Panc1 (cell line): ENCODE measurements around the gene PIGM. TPM values are rescaled to one million over a fixed set of nuclear protein-coding genes. Genes with fewer than 3 reads are reported as not detected.

Experiments used
- ATAC-seq: fragments of 200-7000 bp; cut with Tn5 transposase; 2 replicates; pipeline ENCODE4 v1.9.1; 2020; ENCODE audit warnings: mild to moderate bottlenecking, moderate library complexity
- BruUV-seq: library from RNA; stranded (reverse); fragments of 400-500 nt; replicated peaks from 2 replicates; lab custom pipeline; 2021; lab: Mats Ljungman, UMichigan
- CTCF ChIA-PET: fragments of 300-600 bp; sonication (Branson Sonifier 250); formaldehyde crosslinking; loops from one replicate; lab custom pipeline; 2022; ENCODE audit warnings: antibody characterized with exemption; lab: Charles Lee
- POLR2A ChIA-PET: fragments of 300-600 bp; sonication (Branson Sonifier 250); formaldehyde crosslinking; loops from one replicate; lab custom pipeline; 2022; ENCODE audit warnings: antibody characterized with exemption; lab: Charles Lee
- DNase-seq: peaks from one replicate; pipeline ENCODE4 v3.0.0-alpha.2; 2010; ENCODE audit warnings: low read depth, low spot score
- H3K27ac ChIP-seq: 2 replicates; pipeline ENCODE4 v1.5.1; 2011; ENCODE audit warnings: mild to moderate bottlenecking, low read length, inconsistent platforms
- H3K27me3 ChIP-seq: fragments of 200-500 bp; sonication (Bioruptor generic); 2 replicates; pipeline ENCODE4 v1.6.0; 2014; ENCODE audit warnings: low read length, inconsistent platforms; ENCODE audit not compliant: control insufficient read depth, insufficient read depth
- H3K36me3 ChIP-seq: fragments of 200-500 bp; sonication (Bioruptor generic); 2 replicates; pipeline ENCODE4 v1.5.1; 2014; ENCODE audit warnings: inconsistent platforms, mild to moderate bottlenecking, low read length, moderate library complexity; ENCODE audit not compliant: control insufficient read depth, insufficient read depth
- H3K4me1 ChIP-seq: 2 replicates; pipeline ENCODE4 v1.5.1; 2011; ENCODE audit warnings: inconsistent platforms, mild to moderate bottlenecking, low read length, moderate library complexity; ENCODE audit not compliant: control insufficient read depth, insufficient read depth
- H3K4me3 ChIP-seq, 2 experiments: 2 replicates each; pipeline ENCODE4 v1.5.1; 2011 to 2012; ENCODE audit warnings: low read depth in 2 of 2, low read length in 2 of 2, mild to moderate bottlenecking in 2 of 2, inconsistent platforms in 1 of 2, moderate library complexity in 1 of 2
- H3K9me3 ChIP-seq: fragments of 200-500 bp; sonication (Bioruptor generic); 2 replicates; pipeline ENCODE4 v1.5.1; 2014; ENCODE audit warnings: low read depth, mild to moderate bottlenecking, inconsistent platforms, low read length, moderate library complexity; ENCODE audit not compliant: control insufficient read depth, insufficient read depth
- POLR2AphosphoS5 ChIP-seq: IDR thresholded peaks from 2 replicates; pipeline ENCODE4 v1.6.1; 2012; ENCODE audit warnings: mild to moderate bottlenecking, low read depth, low read length, moderate library complexity
- REST ChIP-seq, 2 experiments: IDR thresholded peaks; 2 replicates each; pipeline ENCODE4 v1.6.1; 2011 to 2012; ENCODE audit warnings: low read depth in 2 of 2, control low read depth in 1 of 2, low read length in 1 of 2, mild to moderate bottlenecking in 1 of 2, moderate library complexity in 1 of 2; ENCODE audit not compliant: insufficient read depth in 1 of 2
- SIN3A ChIP-seq: IDR thresholded peaks from 2 replicates; pipeline ENCODE4 v1.6.1; 2012; ENCODE audit warnings: low read depth, mild to moderate bottlenecking, low read length, moderate library complexity, borderline replicate concordance; ENCODE audit not compliant: insufficient read depth
- TCF7L2 ChIP-seq: IDR thresholded peaks from 2 replicates; pipeline ENCODE4 v1.6.1; 2011; ENCODE audit warnings: mild to moderate bottlenecking, low read depth, low read length, inconsistent platforms
- in situ Hi-C: cut with HindIII; loops from 2 replicates; pipeline ENCODE4 v1.10.0; 2016; ENCODE audit warnings: low sequenced_read_pairs, low pct_unique_long_range_greater_than_20kb
- intact Hi-C: fragments of 100-400 bp; cut with micrococcal nuclease; formaldehyde crosslinking; loops from one replicate; pipeline ENCODE4 v1.10.0; 2022; ENCODE audit not compliant: unreplicated experiment
- total RNA-seq: library from RNA; stranded (reverse); gene quantifications from one replicate; pipeline ENCODE4 v1.2.1, GENCODE V29; 2021; ENCODE audit not compliant: unreplicated experiment
- TF ChIP-seq, protein P1 (sequence below): fragments of 450-650 bp; IDR thresholded peaks from 2 replicates; pipeline ENCODE4 v1.5.1; 2017; ENCODE audit warnings: mild to moderate bottlenecking

The PIGM gene
- total RNA-seq, 1 experiment from 2014 or later: 4.4 TPM

DNA sequence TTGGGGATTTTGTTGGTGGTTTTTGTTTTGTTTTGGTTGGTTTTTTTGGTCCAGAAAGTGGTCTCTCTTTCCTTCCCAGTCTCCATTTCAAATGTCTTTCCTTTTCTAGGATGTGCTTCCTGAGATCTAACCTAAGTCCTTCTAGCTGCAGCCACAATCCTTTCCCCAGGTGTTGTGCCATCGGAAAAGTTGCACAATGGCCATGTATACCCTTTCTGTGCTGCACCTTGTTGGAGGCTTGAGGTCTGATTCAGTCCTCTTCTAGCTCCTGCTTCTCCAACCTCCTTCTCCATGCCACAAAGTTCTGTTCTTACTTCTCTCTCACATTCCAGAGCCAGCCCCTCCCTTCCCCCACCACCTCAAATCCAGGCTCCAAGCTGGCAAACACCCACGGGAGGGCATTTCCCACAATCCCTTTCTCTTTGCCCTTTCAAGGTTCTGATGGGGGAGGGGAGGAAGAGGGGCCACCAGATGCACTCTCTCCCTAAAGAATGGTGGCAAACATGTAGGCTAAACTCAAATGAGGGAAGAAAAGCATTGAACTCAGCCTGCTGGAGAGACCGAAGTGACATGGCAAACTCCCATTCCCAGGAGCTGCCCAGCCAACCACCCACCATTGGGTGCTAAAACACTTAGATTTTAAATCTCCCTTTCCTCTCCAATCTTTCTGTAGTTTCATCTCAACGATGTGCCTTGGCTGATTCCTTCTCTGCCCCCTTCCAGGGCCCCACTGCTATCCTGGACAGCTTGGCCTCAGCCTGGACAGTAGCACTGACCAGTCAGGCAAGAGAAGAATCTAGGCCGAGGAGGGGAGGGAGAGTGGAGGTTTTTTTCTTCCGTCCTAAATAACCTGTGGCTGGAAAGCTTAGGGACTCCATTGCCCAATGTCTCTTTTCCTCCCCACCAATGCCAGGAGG is 35.3 kb upstream of the PIGM start:
- Histone ChIP-seq H3K27me3 (peaks cover 15% of the 10 kb centered on the region), H3K9me3 (no peaks in the 10 kb centered on the region), H3K4me3 (no peak overlapping the region), H3K27ac (no peak overlapping the region), H3K4me1 (no peaks in the 10 kb centered on the region), H3K36me3 (no peaks in the 10 kb centered on the region)
- intact Hi-C loops (no loop called here), in situ Hi-C loops (no loop called here)
- ATAC-seq: no peak
- no peak for TF ChIP-seq POLR2AphosphoS5
- CTCF ChIA-PET: interaction anchor here (0.7 kb wide), 1 partner anchor 86 kb away, joined by 3 read pairs; no protein-coding TSS in a partner anchor
- no TSS peak for BruUV-seq
- POLR2A ChIA-PET: interaction anchor here (0.5 kb wide), 1 partner anchor 274 kb away, joined by 3 read pairs; no protein-coding TSS in a partner anchor
- DNase-seq: no peak

- DNase-seq: no peak
- Histone ChIP-seq H3K9me3 (no peaks in the 10 kb centered on the region), H3K36me3 (no peaks in the 10 kb centered on the region), H3K27me3 (peaks cover 6% of the 10 kb centered on the region), H3K4me3 (no peak overlapping the region), H3K27ac (no peak overlapping the region), H3K4me1 (peaks cover 3% of the 10 kb centered on the region; the same call in 1 of the 2 replicates)
- POLR2A ChIA-PET: no interaction called here
- intact Hi-C loops (no loop called here), in situ Hi-C loops (no loop called here)
- TF ChIP-seq, protein P1, sequence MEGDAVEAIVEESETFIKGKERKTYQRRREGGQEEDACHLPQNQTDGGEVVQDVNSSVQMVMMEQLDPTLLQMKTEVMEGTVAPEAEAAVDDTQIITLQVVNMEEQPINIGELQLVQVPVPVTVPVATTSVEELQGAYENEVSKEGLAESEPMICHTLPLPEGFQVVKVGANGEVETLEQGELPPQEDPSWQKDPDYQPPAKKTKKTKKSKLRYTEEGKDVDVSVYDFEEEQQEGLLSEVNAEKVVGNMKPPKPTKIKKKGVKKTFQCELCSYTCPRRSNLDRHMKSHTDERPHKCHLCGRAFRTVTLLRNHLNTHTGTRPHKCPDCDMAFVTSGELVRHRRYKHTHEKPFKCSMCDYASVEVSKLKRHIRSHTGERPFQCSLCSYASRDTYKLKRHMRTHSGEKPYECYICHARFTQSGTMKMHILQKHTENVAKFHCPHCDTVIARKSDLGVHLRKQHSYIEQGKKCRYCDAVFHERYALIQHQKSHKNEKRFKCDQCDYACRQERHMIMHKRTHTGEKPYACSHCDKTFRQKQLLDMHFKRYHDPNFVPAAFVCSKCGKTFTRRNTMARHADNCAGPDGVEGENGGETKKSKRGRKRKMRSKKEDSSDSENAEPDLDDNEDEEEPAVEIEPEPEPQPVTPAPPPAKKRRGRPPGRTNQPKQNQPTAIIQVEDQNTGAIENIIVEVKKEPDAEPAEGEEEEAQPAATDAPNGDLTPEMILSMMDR: no peak
- TF ChIP-seq TCF7L2 (no peak), REST (IDR thresholded peaks at IDR 0.05; ENCODE audit: insufficient read depth in 1 of 2, low read depth in 2 of 2, low read length in 1 of 2) (no peak), POLR2AphosphoS5 (no peak), SIN3A (no peak)
- CTCF ChIA-PET: interaction anchor here (0.5 kb wide), 1 partner anchor 44 kb away, joined by 9 read pairs; no protein-coding TSS in a partner anchor
- BruUV-seq: no TSS peak
- no peak for ATAC-seq
These were observed 33.0 kb upstream of the PIGM start for GRCh38 chr1:160064746-160065145.

- no peak for ATAC-seq
- Histone ChIP-seq H3K27me3 (peaks cover 5% of the 10 kb centered on the region), H3K36me3 (no peaks in the 10 kb centered on the region), H3K4me1 (peaks cover 3% of the 10 kb centered on the region; the same call in 1 of the 2 replicates), H3K27ac (no peak overlapping the region), H3K9me3 (no peaks in the 10 kb centered on the region), H3K4me3 (no peak overlapping the region)
- TF ChIP-seq, protein P1: no peak
- TF ChIP-seq REST (IDR thresholded peaks at IDR 0.05; ENCODE audit: insufficient read depth in 1 of 2, low read depth in 2 of 2, low read length in 1 of 2) (no peak), SIN3A (no peak)
- intact Hi-C loops (no loop called here), in situ Hi-C loops (no loop called here)
- no peak for DNase-seq
- BruUV-seq: no TSS peak
- ChIA-PET POLR2A (no interaction called here), CTCF (no interaction called here)
These were observed 32.4 kb upstream of the PIGM start for GRCh38 chr1:160064164-160064563.
